HEK293T (cell line): ENCODE data around the gene KAT2B.
A peak's percentile ranks its signal among the peaks of the same experiment; 100 is the strongest.

Source experiments
- CTCF ChIA-PET: fragments of 350-600 bp; formaldehyde crosslinking; extraction: SDS; loops from one replicate; lab custom pipeline; 2021; ENCODE audit warnings: antibody characterized with exemption, inconsistent platforms; lab: Yijun Ruan, JAX
- POLR2A ChIA-PET: fragments of 350-600 bp; formaldehyde crosslinking; extraction: SDS; loops from one replicate; lab custom pipeline; 2020; ENCODE audit warnings: antibody characterized with exemption, inconsistent platforms; lab: Yijun Ruan, JAX
- DNase-seq: peaks from one replicate; pipeline ENCODE4 v3.0.0; 2012; ENCODE audit warnings: mixed read lengths; ENCODE audit errors: extremely low spot score
- ARNT ChIP-seq: fragments of 450-650 bp; IDR thresholded peaks from 2 replicates; pipeline ENCODE4 v1.6.1; 2017; ENCODE audit warnings: mild to moderate bottlenecking
- BHLHE40 ChIP-seq: fragments of 450-650 bp; IDR thresholded peaks from 2 replicates; pipeline ENCODE4 v1.6.1; 2016; ENCODE audit warnings: mild to moderate bottlenecking, moderate library complexity, borderline replicate concordance
- CTBP1 ChIP-seq: fragments of 450-650 bp; IDR thresholded peaks from 2 replicates; pipeline ENCODE4 v1.6.1; 2016; ENCODE audit warnings: borderline replicate concordance
- ELF4 ChIP-seq: fragments of 450-650 bp; IDR thresholded peaks from 2 replicates; pipeline ENCODE4 v1.6.1; 2017; ENCODE audit warnings: antibody characterized with exemption
- FOXA1 ChIP-seq: fragments of 450-650 bp; IDR thresholded peaks from 2 replicates; pipeline ENCODE4 v1.6.1; 2016; ENCODE audit warnings: mild to moderate bottlenecking
- FOXK2 ChIP-seq: fragments of 450-650 bp; IDR thresholded peaks from 2 replicates; pipeline ENCODE4 v1.6.1; 2016; ENCODE audit warnings: mild to moderate bottlenecking
- FOXM1 ChIP-seq: fragments of 450-650 bp; IDR thresholded peaks from 2 replicates; pipeline ENCODE4 v1.6.1; 2017; ENCODE audit warnings: mild to moderate bottlenecking, borderline replicate concordance
- HDGF ChIP-seq: fragments of 450-650 bp; IDR thresholded peaks from 2 replicates; pipeline ENCODE4 v1.6.1; 2017; ENCODE audit warnings: antibody characterized with exemption, borderline replicate concordance
- L3MBTL2 ChIP-seq: fragments of 450-650 bp; conservative IDR thresholded peaks from 2 replicates; pipeline ENCODE4 v1.6.1; 2016; ENCODE audit warnings: mild to moderate bottlenecking
- LEF1 ChIP-seq: fragments of 450-650 bp; IDR thresholded peaks from 2 replicates; pipeline ENCODE4 v1.6.1; 2017; ENCODE audit warnings: mild to moderate bottlenecking, borderline replicate concordance
- NFRKB ChIP-seq: fragments of 450-650 bp; IDR thresholded peaks from 2 replicates; pipeline ENCODE4 v1.6.1; 2016; ENCODE audit warnings: mild to moderate bottlenecking, moderate library complexity
- SP1 ChIP-seq: fragments of 450-650 bp; IDR thresholded peaks from 2 replicates; pipeline ENCODE4 v1.6.1; 2017
- SUZ12 ChIP-seq: fragments of 450-650 bp; IDR thresholded peaks from 2 replicates; pipeline ENCODE4 v1.6.1; 2016; ENCODE audit warnings: mild to moderate bottlenecking
- TARDBP ChIP-seq: fragments of 450-650 bp; IDR thresholded peaks from 2 replicates; pipeline ENCODE4 v1.6.1; 2016
- ZNF384 ChIP-seq: fragments of 450-650 bp; IDR thresholded peaks from 2 replicates; pipeline ENCODE4 v1.6.1; 2016
- TF ChIP-seq, protein P1 (sequence below): fragments of 450-650 bp; IDR thresholded peaks from 2 replicates; pipeline ENCODE4 v1.6.1; 2016

KAT2B gene

GRCh38 chr3:20047976-20048883 is 8.0 kb downstream of the KAT2B start:
- DNase-seq: no peak
- ChIA-PET POLR2A (no interaction called here), CTCF (no interaction called here)
- TF ChIP-seq FOXK2 (no peak), ELF4 (no peak), HDGF (no peak), TARDBP (no peak), NFRKB (no peak), L3MBTL2 (no peak), ZNF384 (no peak), FOXA1 (no peak), SP1 (no peak), LEF1 (no peak), SUZ12 (no peak), ARNT (no peak), FOXM1 (no peak), CTBP1 (no peak)
- TF ChIP-seq, protein P1, sequence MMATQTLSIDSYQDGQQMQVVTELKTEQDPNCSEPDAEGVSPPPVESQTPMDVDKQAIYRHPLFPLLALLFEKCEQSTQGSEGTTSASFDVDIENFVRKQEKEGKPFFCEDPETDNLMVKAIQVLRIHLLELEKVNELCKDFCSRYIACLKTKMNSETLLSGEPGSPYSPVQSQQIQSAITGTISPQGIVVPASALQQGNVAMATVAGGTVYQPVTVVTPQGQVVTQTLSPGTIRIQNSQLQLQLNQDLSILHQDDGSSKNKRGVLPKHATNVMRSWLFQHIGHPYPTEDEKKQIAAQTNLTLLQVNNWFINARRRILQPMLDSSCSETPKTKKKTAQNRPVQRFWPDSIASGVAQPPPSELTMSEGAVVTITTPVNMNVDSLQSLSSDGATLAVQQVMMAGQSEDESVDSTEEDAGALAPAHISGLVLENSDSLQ: no peak

DNA sequence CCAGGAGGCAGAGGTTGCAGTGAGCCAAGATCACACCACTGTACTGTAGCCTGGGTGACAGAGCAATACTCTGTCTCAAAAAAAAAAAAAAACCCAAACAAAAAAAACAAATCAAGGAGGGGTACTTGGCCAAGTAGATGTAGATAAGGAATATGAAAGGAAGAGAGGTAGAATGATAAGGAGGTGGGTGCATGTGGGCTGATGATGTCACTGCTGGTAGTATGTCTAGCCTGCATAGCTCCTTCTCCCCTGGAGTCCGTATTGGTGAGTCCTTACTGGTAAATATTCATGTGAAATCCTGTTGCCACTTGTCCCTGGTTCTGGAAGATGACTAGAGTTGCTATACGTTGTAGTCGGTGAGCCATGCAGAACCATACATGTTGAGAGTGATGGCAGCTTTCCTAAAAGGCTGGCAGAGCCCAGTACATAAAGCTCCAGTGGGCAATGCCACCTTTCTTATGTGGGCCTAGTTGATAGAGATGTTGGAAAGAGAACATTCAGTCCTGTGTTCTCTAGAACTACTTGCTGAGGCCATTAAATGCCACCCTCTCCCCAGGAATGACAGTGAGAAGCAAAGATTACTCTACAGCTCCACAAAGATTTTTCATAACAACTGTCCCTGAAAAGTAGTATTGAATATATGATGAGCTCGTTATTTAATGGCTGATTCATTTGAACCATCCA is 11.0 kb downstream of the KAT2B start:
- ChIA-PET CTCF (no interaction called here), POLR2A (no interaction called here)
- no peak for TF ChIP-seq ARNT
- no peak for TF ChIP-seq CTBP1
- TF ChIP-seq TARDBP: no peak
- TF ChIP-seq HDGF: no peak
- no peak for TF ChIP-seq NFRKB
- TF ChIP-seq FOXM1: no peak
- no peak for TF ChIP-seq FOXK2
- TF ChIP-seq SP1: no peak
- no peak for TF ChIP-seq FOXA1
- TF ChIP-seq L3MBTL2: no peak
- no peak for TF ChIP-seq LEF1
- TF ChIP-seq ZNF384: no peak
- no peak for TF ChIP-seq SUZ12
- TF ChIP-seq, protein P1: no peak
- no peak for TF ChIP-seq ELF4
- no peak for TF ChIP-seq BHLHE40
- no peak for DNase-seq

- TF ChIP-seq L3MBTL2: no peak
- no peak for TF ChIP-seq FOXM1
- TF ChIP-seq TARDBP: no peak
- no peak for TF ChIP-seq ZNF384
- TF ChIP-seq ELF4: no peak
- no peak for TF ChIP-seq LEF1
- DNase-seq: no peak
- POLR2A ChIA-PET: interaction anchor here (1.1 kb wide), 1 partner anchor 13 kb away, joined by 5 read pairs; the partner anchor contains the start of gene KAT2B
- CTCF ChIA-PET: no interaction called here
These were observed 12.6 kb downstream of the KAT2B start for GRCh38 chr3:20052851-20053250.

DNA sequence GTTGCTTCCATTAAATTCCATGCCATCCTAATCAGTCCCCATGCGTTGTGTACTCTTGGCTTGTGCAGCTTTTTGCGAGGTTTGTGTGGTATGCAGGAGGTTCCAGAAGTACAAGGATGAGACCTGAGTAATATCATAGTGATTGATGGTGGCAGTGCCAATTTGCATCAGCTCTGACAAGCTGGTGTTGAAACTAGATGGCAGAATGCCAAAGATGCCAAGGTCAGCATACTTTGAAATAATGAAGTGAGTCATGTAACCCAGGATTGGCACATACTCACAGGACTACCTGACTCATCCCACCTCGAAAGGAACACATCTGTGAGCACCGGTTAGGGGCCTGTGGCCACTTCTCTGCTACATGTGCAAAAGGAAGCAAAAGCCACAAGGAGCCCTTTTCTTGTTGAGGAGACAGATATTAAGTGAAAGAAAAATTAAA is 14.3 kb downstream of the KAT2B start:
- ChIA-PET CTCF (no interaction called here), POLR2A (no interaction called here)
- DNase-seq: no peak
- TF ChIP-seq, protein P1: 0 out of 2 replicates have a peak, but pooled peaks have one; percentile 10
- TF ChIP-seq SUZ12: no peak

GRCh38 chr3:20055020-20055775 is 15.0 kb downstream of the KAT2B start:
- CTCF ChIA-PET: no interaction called here
- no peak for DNase-seq
- TF ChIP-seq L3MBTL2: no peak
- TF ChIP-seq, protein P1: peak; percentile 84
- POLR2A ChIA-PET: no interaction called here

- CTCF ChIA-PET: no interaction called here
- TF ChIP-seq TARDBP (no peak), SP1 (no peak)
- TF ChIP-seq, protein P1: no peak
These were observed 15.6 kb downstream of the KAT2B start for GRCh38 chr3:20055842-20056241.

More at GRCh38 chr3:20055842-20056241, 15.6 kb downstream of the KAT2B start:
- no peak for DNase-seq
- POLR2A ChIA-PET: no interaction called here
